NCI-H526 treated with DMSO at 0.1 percent for 48 hours (cell line): ENCODE data around the gene LGALSL.

Source experiments
- DNase-seq: peaks from one replicate; lab custom pipeline; 2025; lab: John Stamatoyannopoulos, UW

The LGALSL gene

DNA sequence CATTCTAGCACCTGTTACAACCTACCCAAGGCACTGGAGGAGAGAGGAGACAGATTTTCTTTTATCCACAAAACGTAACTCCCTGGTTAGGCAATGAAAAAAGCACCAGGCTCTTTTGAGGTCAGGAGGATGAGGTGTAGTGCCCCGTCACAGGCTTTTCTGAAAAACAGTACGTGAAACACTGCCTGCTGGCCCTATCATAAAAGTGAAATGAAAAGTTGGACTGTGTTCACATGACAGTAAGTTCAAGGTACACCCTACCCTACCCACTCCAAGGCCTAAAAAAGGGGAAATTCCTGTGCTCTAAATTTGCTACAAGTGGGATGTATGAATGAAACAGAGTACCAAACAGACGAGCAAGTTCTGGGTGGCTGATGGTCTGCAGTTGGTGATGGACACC, 17.6 kb downstream of the LGALSL start:
- no peak for DNase-seq

GRCh38 chr2:64472881-64473280, 18.9 kb downstream of the LGALSL start:
- DNase-seq, result no peak

GRCh38 chr2:64474121-64474571, 20.2 kb downstream of the LGALSL start:
- DNase-seq, result no peak

- DNase-seq, result no peak
Observed at GRCh38 chr2:64474636-64475035, 20.7 kb downstream of the LGALSL start.

DNA sequence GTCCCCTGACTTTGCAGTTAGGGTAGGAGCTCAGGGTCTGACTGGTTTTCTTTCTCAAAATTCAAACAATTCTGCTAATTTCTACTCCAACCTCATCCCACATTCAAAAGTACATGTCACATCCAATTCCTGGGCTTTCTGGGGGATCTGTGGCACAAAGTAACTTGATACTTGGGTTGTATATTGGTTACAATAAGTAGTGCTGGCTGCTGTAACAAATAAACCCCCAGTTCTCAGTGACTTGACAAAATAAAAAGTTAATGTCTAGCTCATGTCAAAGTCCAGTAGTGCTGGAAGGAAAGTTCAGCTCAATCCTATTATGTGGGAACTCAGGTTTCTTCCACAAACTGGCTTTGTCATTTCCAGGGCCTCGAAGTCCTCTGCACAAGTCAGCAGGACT, 23.1 kb downstream of the LGALSL start:
- no peak for DNase-seq

DNA sequence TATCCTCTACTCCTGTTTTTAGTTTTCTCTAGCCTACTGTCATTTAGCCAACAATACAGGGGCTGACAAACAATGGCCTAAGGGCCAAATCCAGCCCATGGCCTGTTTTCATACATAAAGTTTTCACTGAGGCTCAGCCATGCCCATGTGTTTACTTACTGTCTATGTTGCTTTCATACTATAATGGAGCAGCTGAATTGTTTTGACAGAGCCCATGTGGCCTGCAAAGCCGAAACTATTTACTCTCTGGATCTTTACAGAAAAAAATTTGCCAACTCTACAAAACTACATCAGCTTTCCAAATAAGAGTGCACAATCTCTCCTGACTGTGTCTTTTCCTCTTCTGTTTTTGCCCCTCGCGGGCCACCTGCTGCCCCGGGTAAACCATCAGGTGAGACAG, 24.0 kb downstream of the LGALSL start:
- DNase-seq, result no peak

DNA sequence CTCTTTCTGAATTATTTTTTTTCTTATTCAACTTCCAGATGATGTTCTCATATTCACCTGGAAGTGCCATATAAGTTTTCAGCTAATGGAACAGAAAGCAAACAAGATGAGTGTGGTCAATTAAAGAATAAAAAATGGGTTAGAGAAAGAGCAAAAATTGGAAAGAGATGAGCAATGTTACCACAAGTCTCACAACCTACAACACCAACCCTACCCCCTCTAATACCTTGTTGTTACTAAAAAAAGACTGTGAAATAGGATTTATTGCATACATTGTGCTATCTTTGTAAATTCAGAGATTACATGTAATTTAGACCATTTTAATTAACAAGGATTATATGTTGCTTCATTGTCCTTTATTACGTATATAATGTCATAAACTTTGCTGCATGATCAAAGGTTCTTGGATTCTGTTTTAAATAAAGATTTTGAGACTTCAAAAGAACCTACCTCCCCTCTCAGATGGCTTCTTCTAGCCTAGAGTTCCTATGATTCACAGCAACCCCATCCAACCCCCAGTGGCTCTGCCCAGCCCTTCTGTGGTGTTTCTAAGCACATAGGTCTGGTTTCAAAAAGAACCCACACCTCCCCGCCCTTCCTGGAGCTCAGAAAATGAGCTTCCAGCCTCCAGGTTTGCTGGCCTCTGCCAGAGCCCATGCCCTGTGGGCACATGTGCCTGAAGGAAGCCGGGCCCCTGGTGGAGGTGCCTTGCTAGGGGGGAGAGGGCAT, 24.7 kb downstream of the LGALSL start:
- no peak for DNase-seq

DNA sequence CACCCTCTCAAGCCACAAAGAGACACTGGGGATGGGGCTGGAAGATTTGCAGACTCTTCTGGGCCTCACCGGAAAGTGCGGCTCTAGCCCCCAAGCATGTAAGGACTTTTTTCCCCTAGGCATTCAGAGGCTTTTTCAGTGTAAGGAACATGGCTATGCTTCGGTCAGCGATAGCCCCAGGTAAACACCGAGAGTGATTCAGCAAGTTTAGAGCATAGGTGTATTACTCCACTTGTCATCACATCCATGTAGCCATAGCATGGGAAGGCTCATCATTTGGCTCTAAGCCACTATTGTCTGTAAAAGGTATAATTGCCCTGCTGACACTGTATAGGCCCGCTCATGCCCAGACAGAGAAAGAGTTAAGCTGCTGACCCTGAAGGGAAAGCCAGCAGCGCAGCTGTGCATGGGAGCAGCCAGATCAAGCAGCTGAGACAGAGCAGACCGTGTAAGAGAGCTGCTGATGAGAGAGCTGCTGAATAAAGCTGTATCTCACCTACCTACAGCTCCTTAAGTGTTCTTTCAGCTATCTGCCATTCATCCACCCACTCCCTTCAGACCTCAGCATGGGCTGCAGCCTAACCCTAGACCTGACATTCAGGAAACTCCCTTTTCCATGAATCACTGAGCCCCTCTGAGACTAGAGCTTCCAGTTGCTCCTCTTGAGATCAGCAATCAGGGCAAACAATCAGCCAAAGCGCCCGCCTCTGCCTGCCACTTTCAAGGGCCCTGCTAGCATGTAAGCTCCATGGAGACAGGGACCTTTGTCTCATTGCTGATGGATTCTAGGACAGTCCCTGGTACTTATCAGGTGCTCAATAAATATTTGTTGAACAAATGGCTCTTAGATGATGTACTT, 25.5 kb downstream of the LGALSL start:
- DNase-seq, result no peak

DNA sequence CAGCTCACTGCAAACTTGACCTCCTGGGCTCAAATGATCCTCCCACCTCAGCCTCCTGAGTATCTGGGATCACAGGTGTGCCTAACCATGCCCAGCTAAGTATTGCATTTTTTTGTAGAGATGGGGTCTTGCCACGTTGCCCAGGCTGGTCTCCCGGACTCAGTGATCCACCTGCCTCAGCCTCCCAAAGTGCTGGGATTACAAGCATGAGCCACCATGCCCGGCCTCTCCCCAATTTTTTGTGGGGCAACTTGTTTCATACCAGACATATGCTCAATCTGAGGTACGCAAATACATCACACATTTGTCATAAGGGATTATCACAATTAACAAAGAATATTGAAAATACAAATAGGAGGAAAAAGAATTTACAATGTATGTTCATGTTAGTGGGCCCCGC, 27.7 kb downstream of the LGALSL start:
- DNase-seq, result no peak

GRCh38 chr2:64482243-64482642, 28.3 kb downstream of the LGALSL start:
- no peak for DNase-seq

DNA sequence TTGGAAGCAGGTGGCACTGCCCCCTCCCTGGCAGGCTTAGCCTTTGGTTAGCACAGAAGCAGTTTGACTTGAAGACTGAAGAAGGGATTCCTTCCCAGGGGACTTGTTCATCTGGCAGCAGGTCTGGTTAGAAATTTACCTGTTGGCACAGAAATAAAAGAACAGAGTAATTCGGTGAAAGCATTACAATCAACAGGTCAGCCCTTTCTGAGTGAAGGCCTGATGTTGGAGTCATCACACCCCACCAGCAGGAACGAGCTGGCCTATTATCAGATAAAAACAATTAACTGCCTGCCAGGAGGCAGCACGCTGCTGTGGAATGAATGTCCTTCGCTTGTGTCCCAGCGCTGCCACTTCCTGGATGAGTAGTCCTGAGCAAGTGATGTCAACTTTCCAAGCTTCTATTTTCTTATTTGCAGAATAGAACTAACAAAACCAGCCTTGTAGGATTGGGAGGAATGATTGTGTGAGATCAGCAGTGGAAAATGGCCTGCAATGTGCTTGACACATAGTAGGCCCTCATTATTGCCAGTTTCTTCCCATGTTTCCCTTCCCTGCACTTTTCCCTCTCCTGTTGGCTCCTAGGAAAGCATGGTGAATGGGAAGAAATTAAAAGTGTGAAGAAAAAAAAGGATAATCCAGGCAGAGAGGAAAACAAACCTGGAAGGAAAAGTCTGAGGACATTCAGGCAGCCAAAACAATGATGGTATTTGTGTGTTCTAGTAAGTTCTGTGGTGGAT, 29.0 kb downstream of the LGALSL start:
- no peak for DNase-seq

DNA sequence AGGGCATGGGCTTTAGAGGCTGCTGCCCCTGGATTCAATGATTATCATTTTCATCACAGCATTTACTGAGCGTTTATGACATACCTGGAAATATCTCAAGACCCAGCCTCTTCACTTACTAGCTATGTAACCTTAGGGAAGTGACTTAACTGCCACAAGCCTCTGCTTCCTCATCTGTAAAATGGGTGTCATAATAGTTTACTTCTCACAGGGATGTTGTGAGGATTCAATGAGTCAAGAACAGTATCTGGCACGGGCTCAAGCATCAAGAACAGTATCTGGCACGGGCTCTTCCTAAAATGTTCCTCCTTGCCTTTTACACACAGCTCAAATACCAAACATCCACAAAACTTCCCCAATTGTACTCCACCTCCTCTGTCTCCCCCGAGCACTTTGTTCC, 31.4 kb downstream of the LGALSL start:
- DNase-seq, result no peak

GRCh38 chr2:64485961-64486360, 32.0 kb downstream of the LGALSL start:
- no peak for DNase-seq

- no peak for DNase-seq
Observed at GRCh38 chr2:64487256-64488049, 33.5 kb downstream of the LGALSL start.

DNA sequence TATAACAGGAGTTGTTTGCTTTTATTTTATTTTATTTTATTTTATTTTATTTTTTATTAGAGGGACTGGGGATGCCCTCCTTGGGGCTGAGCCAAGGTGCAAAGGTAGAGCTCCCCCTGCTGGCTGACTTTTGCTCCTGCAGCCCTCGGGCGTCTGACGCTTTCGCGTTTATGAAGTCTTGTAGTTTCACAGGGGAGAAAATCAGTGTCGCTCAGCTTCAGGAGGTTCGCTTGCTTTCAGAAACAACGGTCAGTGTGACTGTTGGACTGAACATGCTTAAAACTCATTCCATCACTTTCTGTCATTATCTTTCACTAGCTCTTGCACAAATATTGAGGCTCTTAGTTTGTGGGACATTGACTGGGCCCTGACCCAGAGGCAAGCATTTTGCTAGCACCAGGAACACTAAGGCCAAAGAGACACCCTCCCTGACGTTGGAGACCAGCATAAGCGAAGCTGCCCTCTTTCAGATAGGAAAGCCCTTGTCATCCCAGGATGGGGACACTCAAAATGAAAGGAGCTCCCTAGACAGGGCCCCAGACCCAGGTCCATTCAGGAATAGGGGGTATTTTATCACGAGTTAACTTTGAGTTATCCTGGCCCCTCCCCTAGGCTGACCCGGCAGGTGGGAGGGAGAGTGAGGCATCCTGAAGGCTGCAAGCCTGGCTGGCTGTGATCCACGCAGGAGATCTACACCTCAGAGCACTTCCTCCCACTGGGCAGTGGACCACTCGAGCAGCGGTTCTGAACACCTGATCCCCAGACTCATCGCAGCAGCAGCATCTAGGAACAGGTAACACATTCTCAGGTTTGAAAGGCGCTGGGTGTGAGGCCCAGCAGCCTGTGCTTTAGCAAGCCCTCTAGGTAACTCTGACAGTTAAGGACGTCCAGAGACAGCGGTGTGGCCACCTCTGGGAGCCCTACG, 34.4 kb downstream of the LGALSL start:
- peak; percentile 45 for DNase-seq

DNA sequence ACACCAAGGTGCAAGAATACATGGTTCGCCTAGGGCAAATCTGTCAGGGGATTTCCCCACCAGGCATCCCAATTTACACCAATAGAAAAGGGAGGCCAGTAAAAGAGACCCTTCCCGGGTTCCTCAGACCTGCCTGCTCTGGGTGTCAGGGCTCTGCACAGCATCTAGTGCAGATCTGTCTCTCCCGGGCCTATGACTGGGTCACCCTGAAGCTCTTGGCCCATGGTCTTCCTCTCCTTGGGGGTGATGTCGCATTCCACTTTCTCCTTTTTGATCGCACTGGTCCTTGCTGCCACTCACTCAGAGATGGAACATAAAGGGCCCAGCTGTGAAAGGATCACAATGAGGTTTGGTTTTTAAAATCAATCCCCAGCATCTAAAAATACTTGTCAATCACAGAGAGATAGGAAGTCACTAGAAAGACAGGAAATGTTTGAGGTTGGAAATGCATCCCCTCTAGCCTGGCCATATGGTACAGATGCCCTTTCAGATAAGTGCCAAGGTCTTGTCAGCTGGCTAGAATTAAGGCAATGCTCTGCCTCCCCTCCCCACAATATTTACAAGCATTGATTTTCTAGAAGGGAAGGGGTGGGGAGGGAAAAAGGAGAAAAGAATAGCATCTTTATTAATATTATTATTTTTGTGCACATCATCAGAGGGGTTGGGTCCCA, 35.3 kb downstream of the LGALSL start:
- DNase-seq, result no peak

GRCh38 chr2:64491426-64491825, 37.5 kb downstream of the LGALSL start:
- DNase-seq, result no peak

DNA sequence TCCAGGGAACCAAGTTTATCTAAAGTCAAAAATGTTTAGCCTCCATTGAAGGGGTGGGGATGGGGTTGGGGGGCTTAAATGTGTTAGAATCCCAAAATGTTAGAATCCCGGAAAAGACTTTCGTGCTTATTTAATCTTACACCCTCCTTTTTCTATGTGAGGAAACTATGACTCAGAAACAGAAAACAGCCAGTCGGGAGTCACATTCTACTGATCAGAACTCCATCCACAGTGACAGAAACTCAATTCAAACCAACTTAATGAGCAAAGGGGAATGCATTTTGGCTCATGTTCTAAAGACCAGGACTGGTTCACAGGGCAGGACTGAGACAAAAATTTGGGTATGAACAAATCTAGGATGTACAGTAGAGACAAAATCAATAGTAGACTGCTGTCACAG, 38.3 kb downstream of the LGALSL start:
- DNase-seq, result no peak

DNA sequence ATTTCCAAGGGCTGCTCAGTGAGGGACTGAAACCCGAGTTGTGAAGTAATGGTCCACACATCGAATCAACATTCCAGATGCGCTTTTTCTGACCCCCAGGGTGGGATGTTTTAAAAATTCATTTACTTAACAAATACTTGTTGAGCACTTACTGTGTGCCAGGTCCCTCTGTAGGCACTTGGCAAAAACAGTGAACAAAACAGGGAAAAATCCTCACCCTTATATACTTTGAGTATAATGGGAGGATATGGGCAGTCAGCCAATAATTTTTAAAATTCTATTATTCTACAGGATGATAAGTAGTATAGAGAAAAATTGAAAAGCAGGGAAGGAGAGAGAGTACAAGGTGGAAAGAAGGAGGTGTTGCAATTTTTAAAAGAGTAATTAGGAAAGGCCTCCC, 38.9 kb downstream of the LGALSL start:
- no peak for DNase-seq

DNA sequence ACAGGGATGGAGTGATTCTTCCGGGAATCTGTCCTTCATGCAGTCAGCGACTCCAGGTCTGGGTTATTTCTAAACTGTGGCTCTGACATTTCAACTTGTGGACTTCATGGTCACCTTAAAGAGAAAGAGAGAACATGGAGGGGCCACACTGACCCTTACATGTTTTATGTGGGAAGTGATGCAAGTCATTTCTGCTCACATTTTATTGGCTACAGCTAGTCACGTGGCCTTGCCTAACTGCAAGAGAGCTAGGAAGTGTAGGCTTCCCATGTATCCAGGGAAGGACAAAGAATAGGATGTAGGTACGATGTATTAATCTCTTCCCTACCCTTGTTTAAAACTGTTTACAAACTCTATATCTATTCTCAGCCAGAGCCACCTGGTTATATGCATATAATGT, 39.8 kb downstream of the LGALSL start:
- no peak for DNase-seq
